CD4-positive, alpha-beta T cell treated with Interleukin-17A for 1 hour (primary cell): ENCODE data around the gene RGS6.

Source experiments
- DNase-seq: peaks from one replicate; pipeline ENCODE4 v3.0.0-alpha.2; 2020

RGS6 gene

GRCh38 chr14:72172597-72172996 is 240.4 kb downstream of the RGS6 start:
- no peak for DNase-seq

- DNase-seq = no peak
Observed at GRCh38 chr14:72173038-72173720, 240.9 kb downstream of the RGS6 start.

- no peak for DNase-seq
Observed at GRCh38 chr14:72177251-72177650, 245.0 kb downstream of the RGS6 start.

- DNase-seq = no peak
Observed at GRCh38 chr14:72178517-72178916, 246.3 kb downstream of the RGS6 start.

- DNase-seq = no peak
Observed at GRCh38 chr14:72182708-72183432, 250.6 kb downstream of the RGS6 start.

GRCh38 chr14:72183631-72184030 is 251.4 kb downstream of the RGS6 start:
- no peak for DNase-seq

- no peak for DNase-seq
Observed at GRCh38 chr14:72186523-72186922, 254.3 kb downstream of the RGS6 start.

- DNase-seq = no peak
Observed at GRCh38 chr14:72196237-72197015, 264.2 kb downstream of the RGS6 start.

GRCh38 chr14:72201645-72202044 is 269.4 kb downstream of the RGS6 start:
- DNase-seq = no peak

GRCh38 chr14:72213424-72213823 is 281.2 kb downstream of the RGS6 start:
- no peak for DNase-seq

GRCh38 chr14:72215080-72215479 is 282.9 kb downstream of the RGS6 start:
- no peak for DNase-seq

GRCh38 chr14:72217135-72217534 is 284.9 kb downstream of the RGS6 start:
- no peak for DNase-seq

GRCh38 chr14:72222046-72222445 is 289.8 kb downstream of the RGS6 start:
- no peak for DNase-seq

GRCh38 chr14:72236629-72237028 is 304.4 kb downstream of the RGS6 start:
- no peak for DNase-seq

GRCh38 chr14:72237722-72238666 is 305.8 kb downstream of the RGS6 start:
- DNase-seq = no peak

- no peak for DNase-seq
Observed at GRCh38 chr14:72243309-72244293, 311.4 kb downstream of the RGS6 start.

- no peak for DNase-seq
Observed at GRCh38 chr14:72247896-72248465, 315.8 kb downstream of the RGS6 start.

GRCh38 chr14:72253503-72253902 is 321.3 kb downstream of the RGS6 start:
- DNase-seq = no peak

GRCh38 chr14:72254202-72254936 is 322.1 kb downstream of the RGS6 start:
- DNase-seq = no peak

- no peak for DNase-seq
Observed at GRCh38 chr14:72254937-72255472, 322.8 kb downstream of the RGS6 start.
